SK-N-SH treated with all-trans-retinoic acid at 6 μM for 48 hours (cell line): ENCODE data around the gene IFITM1.

ENCODE experiments used
- BACH2 ChIP-seq: fragments of 250-450 bp; sonication (Bioruptor Pico); IDR thresholded peaks from 2 replicates; pipeline ENCODE4 v1.9.0; 2021; ENCODE audit warnings: mild to moderate bottlenecking, borderline replicate concordance
- CREB5 ChIP-seq: fragments of 250-450 bp; sonication (Bioruptor Pico); IDR thresholded peaks from 2 replicates; pipeline ENCODE4 v1.5.1; 2020; ENCODE audit warnings: low read depth, mild to moderate bottlenecking, moderate library complexity
- GLIS3 ChIP-seq: fragments of 250-450 bp; sonication (Bioruptor Pico); IDR thresholded peaks from 2 replicates; pipeline ENCODE4 v1.5.0; 2020; ENCODE audit warnings: mild to moderate bottlenecking, moderate library complexity
- ISL1 ChIP-seq: fragments of 250-450 bp; sonication (Bioruptor Pico); IDR thresholded peaks from 2 replicates; pipeline ENCODE4 v2.1.2; 2022; ENCODE audit warnings: mild to moderate bottlenecking, moderate library complexity
- POU6F1 ChIP-seq: fragments of 250-450 bp; sonication (Bioruptor Pico); IDR thresholded peaks from 2 replicates; pipeline ENCODE4 v1.8.0; 2021; ENCODE audit warnings: low read depth, mild to moderate bottlenecking, moderate library complexity, borderline replicate concordance
- SNAI2 ChIP-seq: fragments of 250-450 bp; sonication (Bioruptor Pico); IDR thresholded peaks from 2 replicates; pipeline ENCODE4 v1.5.0; 2020; ENCODE audit warnings: mild to moderate bottlenecking, moderate library complexity
- TCF4 ChIP-seq: fragments of 250-450 bp; sonication (Bioruptor Pico); IDR thresholded peaks from 2 replicates; pipeline ENCODE4 v1.8.0; 2021; ENCODE audit warnings: mild to moderate bottlenecking, moderate library complexity, borderline replicate concordance
- ZFP3 ChIP-seq: fragments of 250-450 bp; sonication (Bioruptor Pico); IDR thresholded peaks from 2 replicates; pipeline ENCODE4 v1.5.0; 2020; ENCODE audit warnings: mild to moderate bottlenecking, moderate library complexity
- ZFP30 ChIP-seq: fragments of 450-650 bp; formaldehyde crosslinking; IDR thresholded peaks from 2 replicates; pipeline ENCODE4 v1.5.0; 2022; ENCODE audit warnings: mild to moderate bottlenecking, moderate library complexity
- ZNF565 ChIP-seq: fragments of 450-650 bp; formaldehyde crosslinking; conservative IDR thresholded peaks from 2 replicates; pipeline ENCODE4 v1.5.0; 2020; ENCODE audit warnings: low read depth, mild to moderate bottlenecking, moderate library complexity
- TF ChIP-seq, protein P1 (sequence below): fragments of 250-450 bp; sonication (Bioruptor Pico); IDR thresholded peaks from 2 replicates; pipeline ENCODE4 v1.8.0; 2020; ENCODE audit warnings: mild to moderate bottlenecking, moderate library complexity, borderline replicate concordance
- TF ChIP-seq, protein P2 (sequence below): fragments of 250-450 bp; sonication (Bioruptor Pico); IDR thresholded peaks from 2 replicates; pipeline ENCODE4 v1.5.0; 2020; ENCODE audit warnings: mild to moderate bottlenecking, moderate library complexity

GRCh38 chr11:280706-281485 is 32.9 kb upstream of the IFITM1 start:
- TF ChIP-seq, protein P1, sequence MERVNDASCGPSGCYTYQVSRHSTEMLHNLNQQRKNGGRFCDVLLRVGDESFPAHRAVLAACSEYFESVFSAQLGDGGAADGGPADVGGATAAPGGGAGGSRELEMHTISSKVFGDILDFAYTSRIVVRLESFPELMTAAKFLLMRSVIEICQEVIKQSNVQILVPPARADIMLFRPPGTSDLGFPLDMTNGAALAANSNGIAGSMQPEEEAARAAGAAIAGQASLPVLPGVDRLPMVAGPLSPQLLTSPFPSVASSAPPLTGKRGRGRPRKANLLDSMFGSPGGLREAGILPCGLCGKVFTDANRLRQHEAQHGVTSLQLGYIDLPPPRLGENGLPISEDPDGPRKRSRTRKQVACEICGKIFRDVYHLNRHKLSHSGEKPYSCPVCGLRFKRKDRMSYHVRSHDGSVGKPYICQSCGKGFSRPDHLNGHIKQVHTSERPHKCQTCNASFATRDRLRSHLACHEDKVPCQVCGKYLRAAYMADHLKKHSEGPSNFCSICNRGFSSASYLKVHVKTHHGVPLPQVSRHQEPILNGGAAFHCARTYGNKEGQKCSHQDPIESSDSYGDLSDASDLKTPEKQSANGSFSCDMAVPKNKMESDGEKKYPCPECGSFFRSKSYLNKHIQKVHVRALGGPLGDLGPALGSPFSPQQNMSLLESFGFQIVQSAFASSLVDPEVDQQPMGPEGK (CRISPR knock-in tag), result no peak
- TF ChIP-seq CREB5 (CRISPR knock-in tag) (no peak), TCF4 (CRISPR knock-in tag) (no peak), ZFP3 (CRISPR knock-in tag) (no peak), POU6F1 (CRISPR knock-in tag) (no peak), ZNF565 (CRISPR knock-in tag) (no peak), ZFP30 (CRISPR knock-in tag) (no peak), ISL1 (CRISPR knock-in tag) (no peak), GLIS3 (CRISPR knock-in tag) (no peak), BACH2 (CRISPR knock-in tag) (no peak), SNAI2 (CRISPR knock-in tag) (no peak)
- TF ChIP-seq, protein P2, sequence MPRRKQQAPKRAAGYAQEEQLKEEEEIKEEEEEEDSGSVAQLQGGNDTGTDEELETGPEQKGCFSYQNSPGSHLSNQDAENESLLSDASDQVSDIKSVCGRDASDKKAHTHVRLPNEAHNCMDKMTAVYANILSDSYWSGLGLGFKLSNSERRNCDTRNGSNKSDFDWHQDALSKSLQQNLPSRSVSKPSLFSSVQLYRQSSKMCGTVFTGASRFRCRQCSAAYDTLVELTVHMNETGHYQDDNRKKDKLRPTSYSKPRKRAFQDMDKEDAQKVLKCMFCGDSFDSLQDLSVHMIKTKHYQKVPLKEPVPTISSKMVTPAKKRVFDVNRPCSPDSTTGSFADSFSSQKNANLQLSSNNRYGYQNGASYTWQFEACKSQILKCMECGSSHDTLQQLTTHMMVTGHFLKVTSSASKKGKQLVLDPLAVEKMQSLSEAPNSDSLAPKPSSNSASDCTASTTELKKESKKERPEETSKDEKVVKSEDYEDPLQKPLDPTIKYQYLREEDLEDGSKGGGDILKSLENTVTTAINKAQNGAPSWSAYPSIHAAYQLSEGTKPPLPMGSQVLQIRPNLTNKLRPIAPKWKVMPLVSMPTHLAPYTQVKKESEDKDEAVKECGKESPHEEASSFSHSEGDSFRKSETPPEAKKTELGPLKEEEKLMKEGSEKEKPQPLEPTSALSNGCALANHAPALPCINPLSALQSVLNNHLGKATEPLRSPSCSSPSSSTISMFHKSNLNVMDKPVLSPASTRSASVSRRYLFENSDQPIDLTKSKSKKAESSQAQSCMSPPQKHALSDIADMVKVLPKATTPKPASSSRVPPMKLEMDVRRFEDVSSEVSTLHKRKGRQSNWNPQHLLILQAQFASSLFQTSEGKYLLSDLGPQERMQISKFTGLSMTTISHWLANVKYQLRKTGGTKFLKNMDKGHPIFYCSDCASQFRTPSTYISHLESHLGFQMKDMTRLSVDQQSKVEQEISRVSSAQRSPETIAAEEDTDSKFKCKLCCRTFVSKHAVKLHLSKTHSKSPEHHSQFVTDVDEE, result no peak
